Stimulated activated CD4-positive, alpha-beta T cell treated with anti-CD3 and anti-CD28 coated beads, Interleukin-4, amount 100 ng/mL, for 4 hours (primary cell): Measurements from ENCODE around the gene MORC3.
"Not testable (repeated sequence)": the region's sequence is repeated elsewhere in the genome, so short reads cannot be mapped to it uniquely, and the experiment has no call there.

Experiments used
- DNase-seq, 2 experiments: peaks; one replicate each; pipeline ENCODE4 v3.0.0-alpha.2; 2020

Gene MORC3

DNA sequence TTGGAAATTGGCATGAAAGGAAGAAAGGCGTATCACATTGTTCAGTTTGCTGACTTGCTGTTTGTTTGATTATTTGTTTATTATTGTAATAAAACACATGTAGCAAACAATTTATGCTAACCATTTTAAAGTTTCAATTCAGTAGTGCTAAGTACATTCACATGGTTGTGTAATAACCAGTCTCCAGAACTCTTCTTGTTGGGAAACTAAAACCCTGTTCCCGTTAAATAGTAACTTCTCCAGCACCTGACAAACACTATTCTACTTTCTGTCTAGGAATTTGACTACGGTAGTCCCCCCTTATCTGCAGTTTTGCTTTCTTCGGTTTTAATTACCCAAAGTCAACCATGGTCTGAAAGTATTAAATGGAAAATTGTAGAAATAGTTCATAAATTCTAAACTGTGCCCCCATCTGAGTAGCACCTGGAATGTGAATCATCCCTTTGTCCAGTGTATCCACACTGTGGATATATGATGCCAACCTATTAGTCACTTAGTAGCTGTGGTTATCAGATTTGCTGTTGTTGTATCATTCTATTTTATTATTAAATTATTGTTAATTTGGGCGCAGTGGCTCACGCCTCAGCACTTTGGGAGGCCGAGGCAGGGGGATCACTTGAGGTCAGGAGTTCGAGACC is 5.5 kb downstream of the MORC3 start:
- DNase-seq, result no peak

- DNase-seq, result peak; percentile 24 to 32
These were observed 10.9 kb downstream of the MORC3 start for GRCh38 chr21:36330904-36331303.

- no peak for DNase-seq
These were observed 17.1 kb downstream of the MORC3 start for GRCh38 chr21:36337099-36337509.

GRCh38 chr21:36338975-36339374 is 19.0 kb downstream of the MORC3 start:
- DNase-seq, result no peak

GRCh38 chr21:36342581-36342980 is 22.6 kb downstream of the MORC3 start:
- DNase-seq, result not testable (repeated sequence)

DNA sequence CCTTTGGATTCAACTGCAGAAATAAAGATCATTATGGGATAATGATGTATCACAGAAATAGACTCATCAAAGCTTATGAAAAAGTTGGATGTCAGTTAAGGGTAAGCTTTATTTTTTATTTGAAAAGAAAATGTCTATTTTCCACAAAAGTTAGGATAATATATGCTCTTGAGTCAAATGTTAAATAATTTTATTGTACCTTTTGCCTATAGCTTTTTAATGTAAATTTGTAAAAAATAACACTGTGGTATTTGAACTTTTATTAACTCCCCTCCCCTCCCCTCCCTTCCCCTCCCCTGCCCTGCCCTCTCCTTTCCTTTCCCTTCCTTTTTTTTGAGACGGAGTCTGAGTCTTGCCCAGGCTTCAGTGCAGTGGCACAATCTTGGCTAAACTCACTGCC is 24.9 kb downstream of the MORC3 start:
- DNase-seq, result no peak

DNA sequence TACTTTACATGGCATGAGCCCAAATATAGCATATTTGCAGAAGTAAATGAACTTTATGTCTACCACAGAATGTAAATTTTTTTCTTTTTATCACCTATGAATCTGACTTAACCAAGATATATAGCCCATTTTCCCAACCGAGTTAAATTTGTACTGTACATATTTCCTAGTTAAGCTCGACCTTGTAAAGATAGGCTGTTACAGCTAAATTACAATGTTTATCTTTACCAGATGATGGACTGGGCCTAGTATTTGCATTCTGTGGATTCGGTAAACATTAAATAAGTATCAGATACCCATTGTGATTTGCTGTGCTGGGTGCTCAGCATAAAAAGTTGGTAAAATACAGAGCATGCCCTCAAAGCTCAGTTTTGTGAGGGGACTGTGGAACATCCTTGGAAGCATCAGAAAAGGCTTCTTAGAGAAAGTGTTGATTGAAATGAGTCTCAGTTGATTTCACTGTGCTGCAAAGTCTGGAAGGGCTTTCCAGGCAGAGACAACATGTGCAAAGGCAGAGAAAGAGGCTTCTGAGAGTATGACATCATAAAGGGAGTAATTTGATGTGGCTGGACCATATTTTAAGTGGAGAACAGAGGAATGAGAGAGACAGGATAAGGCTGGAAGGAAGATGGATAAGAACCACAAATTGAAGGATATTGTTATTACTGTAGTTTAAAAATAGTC is 27.4 kb downstream of the MORC3 start:
- no peak for DNase-seq

DNA sequence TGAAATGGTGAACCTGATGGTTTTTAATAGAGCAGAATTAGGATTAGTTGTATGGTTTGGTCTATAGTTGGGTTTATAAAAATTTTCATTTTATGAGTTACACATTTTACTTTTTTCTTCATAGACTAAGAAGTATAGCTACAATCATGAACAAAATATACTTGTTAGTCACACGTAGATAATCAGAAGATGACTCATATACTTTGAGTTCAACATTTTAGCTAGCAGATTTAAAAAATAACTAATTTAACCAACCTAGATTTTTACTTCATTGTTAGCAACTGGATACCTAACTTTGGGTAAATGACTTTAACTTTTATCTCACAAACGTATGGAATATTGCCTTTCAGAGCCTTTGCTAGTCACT is 27.9 kb downstream of the MORC3 start:
- no peak for DNase-seq

- no peak for DNase-seq
These were observed 29.3 kb downstream of the MORC3 start for GRCh38 chr21:36349315-36349714.

DNA sequence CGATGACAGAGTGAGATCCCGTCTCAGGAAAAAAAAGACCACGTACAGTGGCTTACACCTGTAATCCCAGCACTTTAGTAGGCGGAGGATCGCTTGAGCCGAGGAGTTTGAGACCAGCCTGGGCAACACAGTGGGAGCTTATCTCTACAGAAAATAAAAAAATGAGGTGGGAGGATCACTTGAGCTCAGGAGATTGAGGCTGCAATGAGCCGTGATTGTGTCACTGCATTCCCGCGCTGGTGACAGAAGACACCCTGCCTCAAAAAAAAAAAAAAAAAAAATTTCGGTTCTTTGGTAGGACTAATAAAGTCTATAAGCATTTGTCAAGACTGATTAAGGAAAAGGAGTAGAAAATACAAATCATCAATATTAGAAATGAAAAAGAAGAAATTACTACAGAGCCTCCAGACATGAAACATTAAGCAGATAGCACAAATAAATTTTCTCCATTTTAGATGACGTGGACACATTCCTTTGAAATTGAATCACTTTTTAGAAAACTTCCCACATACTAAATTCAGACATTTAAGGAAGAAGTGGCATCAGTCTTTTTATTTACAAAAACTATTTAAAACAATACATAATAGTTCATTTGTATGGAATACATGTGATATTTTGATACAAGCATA is 30.4 kb downstream of the MORC3 start:
- DNase-seq, result no peak

DNA sequence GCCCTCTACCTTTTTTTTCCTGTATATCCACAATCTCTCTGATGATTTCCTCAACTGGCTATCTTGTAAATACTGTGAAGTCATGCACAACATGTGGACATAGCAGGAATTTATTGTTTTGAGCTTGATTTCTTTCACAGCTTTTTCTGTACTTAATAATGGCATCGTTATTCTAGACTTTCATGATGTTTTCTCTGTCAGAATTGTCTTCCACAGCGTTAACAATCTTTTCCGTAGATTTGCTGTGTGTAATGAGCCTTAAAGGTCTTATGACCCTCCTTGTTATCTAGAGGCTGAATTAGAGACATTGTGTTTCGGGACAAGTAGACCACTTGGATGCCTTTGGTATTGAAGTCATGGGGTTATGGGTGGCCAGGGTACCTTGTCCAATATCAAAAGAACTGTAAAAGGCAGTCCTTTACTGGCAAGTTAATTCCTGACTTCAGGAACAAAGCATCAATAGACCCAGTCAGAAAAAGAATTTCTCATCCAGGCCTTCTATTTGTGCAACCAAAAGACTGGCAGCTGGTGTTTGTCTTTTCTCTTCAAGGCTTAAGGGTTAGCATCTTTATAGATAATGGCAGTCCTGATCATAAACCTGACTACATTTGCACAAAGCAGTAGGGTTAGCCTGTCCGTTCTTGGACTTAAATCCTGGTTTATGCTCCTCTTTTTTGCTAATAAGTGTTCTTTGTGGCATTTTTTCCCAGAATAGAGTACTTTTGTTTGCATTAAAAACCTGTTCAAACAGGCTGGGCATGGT is 35.1 kb downstream of the MORC3 start:
- DNase-seq, result no peak

GRCh38 chr21:36355868-36356267 is 35.9 kb downstream of the MORC3 start:
- no peak for DNase-seq

GRCh38 chr21:36359185-36359584 is 39.2 kb downstream of the MORC3 start:
- no peak for DNase-seq

DNA sequence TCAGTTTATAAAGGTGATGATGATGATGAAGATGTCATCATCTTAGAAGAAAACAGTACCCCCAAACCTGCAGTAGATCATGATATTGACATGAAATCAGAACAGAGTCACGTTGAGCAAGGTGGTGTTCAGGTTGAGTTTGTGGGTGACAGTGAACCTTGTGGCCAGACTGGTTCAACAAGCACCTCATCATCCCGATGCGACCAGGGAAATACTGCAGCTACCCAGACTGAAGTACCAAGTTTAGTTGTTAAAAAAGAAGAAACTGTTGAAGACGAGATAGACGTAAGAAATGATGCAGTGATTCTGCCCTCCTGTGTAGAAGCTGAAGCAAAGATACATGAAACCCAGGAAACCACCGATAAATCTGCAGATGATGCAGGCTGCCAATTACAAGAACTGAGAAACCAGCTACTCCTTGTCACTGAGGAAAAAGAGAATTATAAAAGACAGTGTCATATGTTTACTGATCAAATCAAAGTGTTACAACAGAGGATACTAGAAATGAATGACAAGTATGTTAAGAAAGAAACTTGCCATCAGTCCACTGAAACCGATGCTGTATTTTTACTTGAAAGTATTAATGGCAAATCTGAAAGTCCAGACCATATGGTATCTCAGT is 49.2 kb downstream of the MORC3 start:
- DNase-seq, result no peak

DNA sequence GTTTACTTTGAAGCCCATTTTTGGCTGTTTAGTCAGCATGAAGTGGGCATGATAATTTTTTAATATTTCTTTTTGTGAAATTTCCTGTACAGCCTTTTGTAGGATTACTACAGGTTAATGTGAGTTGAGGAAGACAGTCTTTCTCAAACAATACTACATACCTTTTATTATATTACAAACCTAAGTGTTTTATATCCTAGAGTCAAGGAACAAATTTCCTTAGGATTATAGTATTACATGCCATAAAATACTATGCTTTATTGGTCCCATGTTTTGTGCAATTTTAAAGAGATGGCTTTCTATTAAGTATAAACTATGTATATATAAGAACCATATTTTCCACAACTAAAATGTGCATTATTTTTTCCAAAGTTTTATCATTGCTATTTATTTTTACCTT is 56.0 kb downstream of the MORC3 start:
- no peak for DNase-seq

GRCh38 chr21:36377391-36377842 is 57.4 kb downstream of the MORC3 start:
- no peak for DNase-seq

- DNase-seq, result no peak
These were observed 59.3 kb downstream of the MORC3 start for GRCh38 chr21:36379251-36379650.

GRCh38 chr21:36381841-36382589 is 62.0 kb downstream of the MORC3 start:
- DNase-seq, result no peak

GRCh38 chr21:36382722-36383121 is 62.7 kb downstream of the MORC3 start:
- DNase-seq, result not testable (repeated sequence)

DNA sequence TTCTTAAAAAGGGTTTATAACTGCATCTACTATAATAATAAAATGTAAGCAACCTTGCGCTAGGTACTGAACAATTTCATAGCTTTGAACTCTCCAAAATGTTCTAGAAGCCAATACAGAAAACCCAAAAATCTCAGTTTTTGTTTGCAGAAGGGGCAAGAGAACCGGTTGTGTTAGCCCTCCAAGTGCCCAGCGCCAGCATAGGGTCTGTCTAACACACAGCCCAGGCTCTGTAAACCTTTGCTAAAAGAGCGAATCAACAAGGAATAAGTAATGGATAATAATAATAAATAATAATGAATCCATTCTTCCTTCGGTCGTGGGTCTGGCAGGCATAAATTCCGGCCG is 64.9 kb downstream of the MORC3 start:
- DNase-seq, result no peak

DNA sequence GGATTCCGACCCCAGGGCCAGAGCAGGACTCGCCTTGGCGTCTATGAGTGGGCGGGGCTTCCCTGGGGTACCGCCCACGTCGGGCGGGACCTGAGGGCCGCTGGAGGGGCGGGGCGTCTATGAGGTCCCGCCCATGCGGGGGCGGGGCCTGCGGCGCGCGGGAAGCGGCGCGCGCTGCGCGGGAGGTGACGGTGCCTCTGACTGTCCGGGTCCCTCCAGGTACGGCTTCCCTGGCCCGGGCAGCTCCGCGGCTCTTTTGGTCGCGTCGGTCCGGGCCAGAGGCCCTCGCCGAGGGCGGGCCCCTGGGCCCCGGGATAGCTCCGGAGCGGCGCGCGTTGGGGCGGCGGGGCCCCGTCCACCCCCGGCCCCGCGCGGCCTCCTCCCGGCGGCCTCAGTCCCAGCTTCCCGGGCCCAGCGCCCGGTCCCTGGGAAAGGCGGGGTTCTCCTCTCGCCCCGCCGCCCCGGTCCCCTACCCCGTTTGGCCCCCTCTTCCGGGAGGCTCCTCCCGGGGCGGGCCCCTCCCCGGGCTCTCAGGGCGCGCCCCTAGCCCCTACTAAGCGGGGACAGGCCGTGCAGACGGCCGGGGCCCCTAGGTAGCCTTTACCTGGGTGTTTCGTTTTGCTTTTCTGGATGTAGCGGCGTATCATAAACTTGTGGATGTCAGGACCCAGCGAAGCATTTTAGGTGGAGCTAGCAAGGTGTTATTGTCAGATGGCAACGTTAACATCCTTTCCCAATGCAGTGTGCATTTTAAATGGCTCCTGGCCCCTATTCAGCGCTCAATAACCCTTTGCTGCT is 65.4 kb downstream of the MORC3 start, which contains the start of gene CHAF1B:
TSS of gene CHAF1B (plus strand) at position 160 of the 798 bp plus-strand sequence. CDS start 745 bp downstream, outside the sequence.
- DNase-seq, result peak; percentile 77 to 85
